GM21423 (cell line): ENCODE measurements around the gene ZNF236.
"Not testable (repeated sequence)": the region's sequence is repeated elsewhere in the genome, so short reads cannot be mapped to it uniquely, and the experiment has no call there.

ENCODE experiments used
- ATAC-seq: cut with Tn5 transposase; IDR thresholded peaks from one replicate; pipeline ENCODE4 v1.9.1; 2021; ENCODE audit warnings: mild to moderate bottlenecking, moderate library complexity; ENCODE audit not compliant: unreplicated experiment

The ZNF236 gene

GRCh38 chr18:76822506-76823160, at the start of gene ZNF236:
ZNF236 (plus strand) TSS chr18:76822557; CDS start chr18:76822608, 51 bp downstream.
- ATAC-seq = peak; percentile 39

DNA sequence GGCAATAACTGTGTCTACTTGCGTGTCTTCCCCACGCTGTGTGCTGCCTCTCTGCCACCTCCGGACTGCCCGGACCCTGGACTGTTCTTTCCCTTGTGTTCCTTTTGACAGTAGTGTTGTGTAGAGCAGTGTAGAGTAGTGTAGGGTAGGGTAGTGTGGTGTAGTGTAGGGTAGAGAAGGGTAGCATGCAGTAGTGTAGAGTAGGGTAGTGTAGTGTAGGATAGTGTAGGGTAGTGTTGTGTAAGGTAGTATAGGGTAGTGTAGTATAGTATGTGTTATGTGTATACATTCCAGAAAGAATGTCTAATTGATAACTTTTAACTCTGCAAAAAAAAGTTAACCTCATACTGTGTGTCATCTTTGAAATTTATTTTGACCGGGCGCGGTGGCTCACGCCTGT, 49.7 kb upstream of the ZNF236 start:
- no peak for ATAC-seq

DNA sequence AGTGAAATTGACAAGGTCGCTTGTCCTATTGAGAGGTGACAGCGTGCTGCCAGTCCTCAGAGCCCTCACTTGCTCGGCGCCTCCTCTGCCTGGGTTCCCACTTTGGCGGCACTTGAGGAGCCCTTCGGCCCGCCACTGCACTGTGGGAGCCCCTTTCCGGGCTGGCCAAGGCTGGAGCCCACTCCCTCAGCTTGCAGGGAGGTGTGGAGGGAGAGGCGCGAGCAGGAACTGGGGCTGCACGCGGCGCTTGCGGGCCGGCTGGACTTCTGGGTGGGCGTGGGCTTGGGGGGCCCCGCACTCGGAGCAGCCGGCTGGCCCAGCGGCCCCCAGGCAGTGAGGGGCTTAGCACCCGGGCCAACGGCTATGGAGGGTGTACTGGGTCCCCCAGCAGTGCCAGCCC, 45.3 kb upstream of the ZNF236 start:
- ATAC-seq = not testable (repeated sequence)

DNA sequence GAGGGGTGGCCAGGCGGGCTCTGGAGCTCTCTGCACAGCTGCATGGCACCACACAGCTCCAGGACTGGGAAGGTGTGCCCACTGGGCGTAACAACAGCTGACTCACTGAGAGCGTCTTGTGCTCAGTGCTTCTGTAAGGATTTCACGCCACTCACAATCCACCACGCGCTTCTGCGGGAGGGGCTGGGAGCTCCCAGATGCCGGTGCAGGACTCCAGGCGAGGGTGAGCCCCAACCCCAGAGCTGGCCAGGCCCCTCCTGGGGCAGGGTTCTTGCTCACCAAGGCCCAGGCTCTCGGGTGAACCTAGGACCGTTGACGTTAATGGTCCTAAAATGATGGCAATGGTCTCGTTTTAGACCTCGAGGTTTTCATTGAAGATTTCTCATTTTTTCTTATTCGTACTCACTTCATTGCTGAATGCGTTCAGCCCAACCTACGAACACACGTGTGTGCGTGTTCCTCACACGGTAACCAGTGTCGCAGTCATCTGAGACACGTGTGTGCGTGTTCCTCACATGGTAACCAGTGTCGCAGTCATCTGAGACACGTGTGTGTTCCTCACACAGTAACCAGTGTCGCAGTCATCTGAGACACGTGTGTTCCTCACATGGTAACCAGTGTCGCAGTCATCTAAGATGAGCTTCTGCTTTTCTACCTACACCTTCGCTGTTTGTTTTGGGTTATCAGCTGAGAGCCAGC, 38.4 kb upstream of the ZNF236 start:
- ATAC-seq = no peak

DNA sequence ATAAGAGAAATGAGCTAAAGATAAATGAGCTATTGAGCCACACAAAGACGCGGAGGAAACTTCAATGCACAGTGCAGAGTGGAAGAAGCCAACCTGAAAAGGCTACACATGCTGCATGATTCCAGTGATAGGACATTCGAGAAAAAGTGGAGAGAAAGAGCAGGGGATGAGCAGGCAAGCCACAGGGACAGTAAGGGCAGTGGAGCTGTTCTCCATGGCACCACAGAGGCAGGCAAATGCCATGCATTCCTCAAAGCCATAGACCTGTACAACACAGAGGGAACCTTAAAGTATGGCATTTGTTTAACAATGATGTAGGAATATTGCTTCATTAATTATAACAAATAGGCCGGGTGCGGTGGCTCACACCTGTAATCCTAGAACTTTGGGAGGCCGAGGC, 36.5 kb upstream of the ZNF236 start:
- ATAC-seq = no peak

DNA sequence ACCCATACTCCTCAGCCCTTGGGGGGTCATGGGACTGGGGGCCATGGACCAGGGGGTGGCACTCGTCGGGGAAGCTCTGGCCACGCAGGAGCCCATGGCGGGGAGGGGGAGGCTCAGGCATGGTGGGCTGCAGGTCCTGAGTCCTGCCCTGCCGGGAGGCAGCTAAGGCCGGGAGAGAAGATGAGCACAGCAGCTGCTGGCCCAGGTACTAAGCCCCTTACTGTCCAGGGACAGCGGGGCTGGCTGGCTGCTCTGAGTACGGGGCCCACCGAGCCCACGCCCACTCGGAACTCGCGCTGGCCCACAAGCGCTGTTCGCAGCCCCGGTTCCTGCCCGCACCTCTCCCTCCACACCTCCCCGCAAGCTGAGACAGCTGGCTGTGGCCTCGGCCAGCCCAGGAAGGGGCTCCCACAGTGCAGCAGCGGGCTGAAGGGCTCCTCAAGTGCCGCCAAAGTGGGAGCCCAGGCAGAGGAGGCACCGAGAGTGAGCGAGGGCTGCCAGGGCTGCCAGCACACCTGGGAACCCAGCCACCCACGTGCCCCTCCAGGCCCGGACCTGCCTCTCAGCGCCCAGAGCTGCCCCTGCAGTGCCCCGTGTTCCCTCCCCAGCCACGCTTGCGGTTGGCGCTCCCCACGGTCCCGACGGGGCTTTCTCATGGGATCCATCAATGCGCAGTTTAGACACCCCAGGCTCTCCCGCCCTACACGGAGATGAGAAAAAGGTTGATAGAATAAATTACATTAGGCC, 33.6 kb upstream of the ZNF236 start:
- ATAC-seq = no peak

DNA sequence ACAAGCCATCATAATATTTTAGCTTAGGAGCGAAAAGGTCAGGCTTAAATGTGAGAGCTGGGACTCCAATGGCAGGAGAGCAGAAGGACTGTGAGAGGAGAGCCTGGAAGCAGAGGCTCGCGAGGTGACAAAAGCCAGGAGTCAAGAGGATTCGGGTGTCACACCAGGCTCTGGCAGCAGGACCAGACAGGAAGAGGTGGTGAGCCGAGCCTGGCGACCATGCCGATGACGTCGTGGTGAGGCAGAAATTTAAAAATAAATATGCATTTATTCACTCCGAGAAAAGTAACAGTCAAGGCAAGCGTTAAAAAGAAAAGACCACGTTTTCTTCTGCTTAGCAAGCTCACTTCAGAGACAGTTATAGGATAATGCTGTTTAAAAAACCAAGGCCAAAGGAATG, 31.3 kb upstream of the ZNF236 start:
- no peak for ATAC-seq

DNA sequence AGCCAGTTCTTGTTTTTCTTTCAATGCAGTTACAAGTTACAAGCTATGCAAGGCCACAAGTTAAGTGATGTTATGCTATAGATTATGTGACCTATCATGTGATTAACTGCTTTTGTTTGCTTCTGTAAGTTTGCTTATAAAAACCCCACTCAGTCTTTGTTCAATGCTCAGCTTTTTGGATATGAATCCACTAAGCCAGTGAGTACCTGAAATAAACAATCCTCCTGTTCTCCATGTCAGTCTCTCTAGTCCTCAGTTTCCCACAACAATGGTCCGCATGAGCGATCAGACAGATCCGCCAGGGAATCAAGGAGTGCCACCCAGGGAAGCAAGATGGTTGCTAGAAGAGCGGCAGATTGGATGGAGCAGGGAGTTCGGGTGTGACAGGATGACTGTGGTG, 30.7 kb upstream of the ZNF236 start:
- ATAC-seq = no peak

- ATAC-seq = no peak
These were observed 28.0 kb upstream of the ZNF236 start for GRCh38 chr18:76794326-76794725.

- ATAC-seq = peak; percentile 93
These were observed 20.5 kb upstream of the ZNF236 start for GRCh38 chr18:76801567-76802505.

- no peak for ATAC-seq
These were observed 18.9 kb upstream of the ZNF236 start for GRCh38 chr18:76803413-76803812.

GRCh38 chr18:76803814-76804213, 18.5 kb upstream of the ZNF236 start:
- ATAC-seq = peak; percentile 58

GRCh38 chr18:76805221-76805620, 17.1 kb upstream of the ZNF236 start:
- ATAC-seq = no peak

GRCh38 chr18:76806301-76806700, 16.1 kb upstream of the ZNF236 start:
- no peak for ATAC-seq

- ATAC-seq = no peak
These were observed 13.8 kb upstream of the ZNF236 start for GRCh38 chr18:76808561-76808960.

GRCh38 chr18:76811530-76811929, 10.8 kb upstream of the ZNF236 start:
- ATAC-seq = peak; percentile 50

- no peak for ATAC-seq
These were observed 8.1 kb upstream of the ZNF236 start for GRCh38 chr18:76814256-76814655.

DNA sequence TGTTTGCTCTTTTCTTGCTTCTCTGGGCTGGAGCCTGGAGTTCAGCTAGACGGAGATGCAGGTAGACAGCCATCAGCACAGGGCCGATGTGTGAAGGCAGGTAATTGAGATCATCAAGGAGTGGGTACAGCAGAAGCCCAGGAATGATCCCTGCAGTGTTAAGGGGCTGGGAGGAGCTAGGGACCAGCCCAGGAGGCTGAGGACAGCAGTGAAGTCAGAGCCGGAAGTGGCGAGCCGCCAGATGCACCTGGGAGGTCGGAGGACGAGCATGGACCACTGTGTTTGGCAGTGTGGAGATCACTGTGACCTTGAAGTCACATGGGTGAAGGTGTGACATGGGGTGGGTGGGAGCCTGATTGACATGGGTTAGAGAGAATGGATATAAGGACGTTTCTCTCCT, 6.2 kb upstream of the ZNF236 start:
- no peak for ATAC-seq

GRCh38 chr18:76817888-76818611, 4.3 kb upstream of the ZNF236 start:
- no peak for ATAC-seq
